ENCODE results near the gene TFDP1. TPM values are rescaled to one million over a fixed set of nuclear protein-coding genes. Genes with fewer than 3 reads are reported as not detected.

TFDP1 gene
- total RNA-seq, 4 donors from 2014 or later: 24.3 to 164 (median 49.1) TPM

- no peak overlapping the region for H3K27ac ChIP-seq
- no peak overlapping the region for H3K4me3 ChIP-seq
- no peaks in the 10 kb centered on the region for H3K9me3 ChIP-seq
- TF ChIP-seq POLR2A (IDR thresholded peaks at IDR 0.05) (no peak), POLR2AphosphoS5 (IDR thresholded peaks at IDR 0.05) (no peak), EP300 (IDR thresholded peaks at IDR 0.05; ENCODE audit: low read depth) (no peak), CTCF (IDR thresholded peaks at IDR 0.05) (no peak)
- no peak for DNase-seq
- no peaks in the 10 kb centered on the region for H3K4me1 ChIP-seq
- WGBS, 2 donors (ENCODE audit: low coverage in 1 of 2): 61 to 88% methylated on average over 4 to 18 of the region's 18 CpGs
- no peaks in the 10 kb centered on the region for H3K36me3 ChIP-seq
- in situ Hi-C loops (cut with MboI; ENCODE audit: low pct_ligation_motif_present in 1 of 4, low pct_unique_long_range_greater_than_20kb in 1 of 4, low sequenced_read_pairs in 3 of 4): no loop called here
- intact Hi-C loops (cut with DNase I; ENCODE audit: low total_unique reads): no loop called here
- H3K27me3 ChIP-seq: no peaks in the 10 kb centered on the region
Observed at GRCh38 chr13:113672002-113672651, 87.6 kb downstream of the TFDP1 start.

Other genes starting within 250 kb of the TFDP1 start
- 100 to 1,000 TPM in 2 of 4 donors, 10 to 100 TPM in 2; 56.0 to 193 (median 93.5) TPM for gene GRTP1, start 220.6 kb upstream of the TFDP1 start, total RNA-seq
- gene ADPRHL1, start 131.3 kb upstream of the TFDP1 start, total RNA-seq: 10 to 100 TPM in 1 of 4 donors, 1 to 10 TPM in 3; 4.1 to 10.2 (median 5.9) TPM
- gene DCUN1D2, start 94.0 kb upstream of the TFDP1 start, total RNA-seq: 10 to 100 TPM; 18.7 to 28.4 (median 20.2) TPM
- gene ATP4B, start 73.4 kb downstream of the TFDP1 start, total RNA-seq: not detected
- gene GRK1, start 82.5 kb downstream of the TFDP1 start, total RNA-seq: not detected
- gene TMEM255B, start 174.5 kb downstream of the TFDP1 start, total RNA-seq: 10 to 100 TPM in 2 of 4 donors, 1 to 10 TPM in 1, under 1 TPM in 1; 0.79 to 27.7 (median 9.4) TPM

All from transverse colon (tissue), 4 donors.